CD4-positive, alpha-beta memory T cell (primary cell): Measurements from ENCODE around the gene TNFRSF14. TPM values are rescaled to one million over a fixed set of nuclear protein-coding genes. Genes with fewer than 3 reads are reported as not detected.

ENCODE experiments used
- CTCF ChIA-PET: fragments of 350-600 bp; sonication (Branson Sonifier 250); formaldehyde crosslinking; loops from one replicate; lab custom pipeline; 2021; ENCODE audit warnings: inconsistent platforms; ENCODE audit not compliant: partially characterized antibody; lab: Charles Lee
- POLR2A ChIA-PET: fragments of 350-600 bp; sonication (Branson Sonifier 250); formaldehyde crosslinking; loops from one replicate; lab custom pipeline; 2021; ENCODE audit not compliant: partially characterized antibody; lab: Charles Lee
- DNase-seq, 5 donors: peaks; one replicate each; pipeline versions ENCODE4 v3.0.0 to v3.0.0-alpha.2; 2020 to 2022; ENCODE audit warnings: mixed read lengths in 1 of 5
- H3K27ac ChIP-seq: one replicate; pipeline ENCODE4 v1.7.0; 2013; ENCODE audit warnings: low read depth, low read length
- H3K27me3 ChIP-seq: 2 replicates; pipeline ENCODE4 v1.7.0; 2013; ENCODE audit warnings: mild to moderate bottlenecking, low read length, moderate library complexity; ENCODE audit not compliant: insufficient read depth
- H3K36me3 ChIP-seq: 2 replicates; pipeline ENCODE4 v1.7.0; 2013; ENCODE audit warnings: mild to moderate bottlenecking, low read length, moderate library complexity; ENCODE audit not compliant: insufficient read depth
- H3K4me1 ChIP-seq: 2 replicates; pipeline ENCODE4 v1.7.0; 2013; ENCODE audit warnings: mild to moderate bottlenecking, low read length, moderate library complexity; ENCODE audit not compliant: insufficient read depth
- H3K4me3 ChIP-seq, 2 donors: one replicate each; pipeline ENCODE4 v1.7.0; 2013; ENCODE audit warnings: low read length in 2 of 2, mild to moderate bottlenecking in 1 of 2
- H3K9me3 ChIP-seq, 2 donors: one replicate each; pipeline ENCODE4 v1.7.0; 2013; ENCODE audit warnings: low read length in 2 of 2, control low read depth in 1 of 2; ENCODE audit not compliant: control insufficient read depth in 1 of 2
- H3K27ac Mint-ChIP-seq, 7 donors: one replicate each; pipeline ENCODE4 v1.8.0; 2020 to 2021; ENCODE audit warnings: mixed read lengths in 7 of 7, mild to moderate bottlenecking in 6 of 7, inconsistent platforms in 3 of 7, moderate library complexity in 3 of 7
- H3K27me3 Mint-ChIP-seq, 2 donors: one replicate each; pipeline ENCODE4 v1.8.0; 2020 to 2021; ENCODE audit warnings: mixed read lengths in 2 of 2
- H3K36me3 Mint-ChIP-seq, 2 donors: one replicate each; pipeline ENCODE4 v1.8.0; 2020 to 2021; ENCODE audit warnings: mixed read lengths in 2 of 2, inconsistent platforms in 1 of 2, mild to moderate bottlenecking in 1 of 2
- H3K4me1 Mint-ChIP-seq, 4 donors: one replicate each; pipeline ENCODE4 v1.8.0; 2020 to 2021; ENCODE audit warnings: mixed read lengths in 4 of 4, mild to moderate bottlenecking in 1 of 4
- H3K4me3 Mint-ChIP-seq, 8 donors: one replicate each; pipeline ENCODE4 v1.8.0; 2020 to 2021; ENCODE audit warnings: mixed read lengths in 8 of 8, mild to moderate bottlenecking in 7 of 8, moderate library complexity in 6 of 8, inconsistent platforms in 3 of 8
- H3K9me3 Mint-ChIP-seq, 8 donors: one replicate each; pipeline ENCODE4 v1.8.0; 2020 to 2021; ENCODE audit warnings: mixed read lengths in 8 of 8, mild to moderate bottlenecking in 5 of 8, inconsistent platforms in 3 of 8, moderate library complexity in 1 of 8
- intact Hi-C: fragments of 100-400 bp; cut with micrococcal nuclease; formaldehyde crosslinking; loops from one replicate; pipeline ENCODE4 v1.15.1; 2023
- polyA plus RNA-seq, 2 donors: library from polyadenylated mRNA; unstranded; fragments of 300-500 nt; fragmentation: Illumina TruSeq; gene quantifications; one replicate each; pipeline ENCODE4 v1.2.3, GENCODE V29; 2021
- total RNA-seq, 2 experiments: library from RNA; stranded (reverse); gene quantifications; one replicate each; pipeline ENCODE4 v1.2.3, GENCODE V29; 2021

The TNFRSF14 gene
- total and polyA plus RNA-seq, 4 experiments from 2014 or later: 59.6 to 173 (median 118) TPM

DNA sequence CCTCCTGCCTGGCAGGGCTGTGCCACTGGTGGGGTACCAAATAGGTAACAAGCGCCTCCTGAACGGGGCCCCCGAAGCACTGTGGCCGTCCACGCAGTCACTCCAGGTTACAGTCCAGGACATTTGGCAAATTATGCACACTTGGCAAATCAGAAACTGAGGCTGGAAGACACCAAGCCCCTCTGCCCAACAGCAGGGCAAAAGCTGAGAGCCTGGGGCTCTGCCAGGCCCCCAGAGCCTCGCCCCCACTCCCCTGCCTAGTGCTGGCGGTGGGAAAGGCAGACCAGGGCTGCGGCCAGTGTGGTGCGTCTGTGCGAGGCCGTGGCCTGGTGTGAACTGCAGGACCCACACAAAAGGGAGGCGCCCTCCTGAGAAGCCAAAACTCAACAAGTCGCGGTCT lies 39.2 kb upstream of the TNFRSF14 start:
- CTCF ChIA-PET: no interaction called here

DNA sequence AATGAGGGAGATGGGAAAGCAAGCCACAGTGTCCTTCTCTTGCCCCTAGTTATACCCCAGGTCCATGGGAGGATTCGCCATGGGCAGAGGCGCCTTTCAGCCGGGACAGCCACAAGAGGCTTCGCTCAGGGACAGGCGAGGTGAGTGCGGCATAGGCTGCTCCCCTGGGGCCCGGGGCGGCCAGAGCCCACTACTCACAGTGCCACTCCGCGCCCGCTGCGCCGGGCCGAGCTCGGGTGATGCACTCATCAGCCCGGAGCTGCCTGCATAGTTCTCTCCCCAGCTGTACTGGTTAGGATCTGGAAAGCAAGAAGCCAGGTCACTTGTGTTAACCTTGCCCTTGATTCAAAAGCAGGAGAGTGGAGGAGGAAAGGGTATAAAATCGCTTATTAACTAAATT lies 38.2 kb upstream of the TNFRSF14 start:
- no peak overlapping the region for H3K27ac ChIP-seq
- no peaks in the 10 kb centered on the region for H3K27me3 ChIP-seq
- peaks cover 18 to 51% of the 10 kb centered on the region in 2 donors for H3K36me3 Mint-ChIP-seq
- no peak for DNase-seq
- CTCF ChIA-PET: no interaction called here
- H3K36me3 ChIP-seq: peaks cover 89% of the 10 kb centered on the region
- no peaks in the 10 kb centered on the region for H3K27me3 Mint-ChIP-seq
- H3K4me3 Mint-ChIP-seq: no peak overlapping the region
- H3K9me3 Mint-ChIP-seq: no peaks in the 10 kb centered on the region
- intact Hi-C loops: no loop called here
- no peak overlapping the region for H3K4me3 ChIP-seq
- no peak overlapping the region for H3K27ac Mint-ChIP-seq
- H3K4me1 Mint-ChIP-seq: peaks cover 5 to 18% (median 8%) of the 10 kb centered on the region in 4 donors
- H3K4me1 ChIP-seq: peaks cover 8% of the 10 kb centered on the region
- H3K9me3 ChIP-seq: no peaks in the 10 kb centered on the region
- POLR2A ChIA-PET: interaction anchor here (1.0 kb wide), 2 partner anchors 15 to 102 kb away, joined by 3 read pairs; no protein-coding TSS in a partner anchor

More for the DNA sequence above, 39.2 kb upstream of the TNFRSF14 start:
- POLR2A ChIA-PET: no interaction called here
- intact Hi-C loops: no loop called here
- Mint-ChIP-seq H3K4me1 (peaks cover 0 to 8% (median 1%) of the 10 kb centered on the region in 4 donors), H3K9me3 (no peaks in the 10 kb centered on the region), H3K36me3 (peaks cover 13 to 52% of the 10 kb centered on the region in 2 donors), H3K27me3 (no peaks in the 10 kb centered on the region), H3K27ac (no peak overlapping the region), H3K4me3 (no peak overlapping the region)
- H3K27ac ChIP-seq: no peak overlapping the region
- H3K9me3 ChIP-seq: no peaks in the 10 kb centered on the region
- no peaks in the 10 kb centered on the region for H3K4me1 ChIP-seq
- no peaks in the 10 kb centered on the region for H3K27me3 ChIP-seq
- H3K36me3 ChIP-seq: peaks cover 90% of the 10 kb centered on the region
- DNase-seq: no peak
- no peak overlapping the region for H3K4me3 ChIP-seq

DNA sequence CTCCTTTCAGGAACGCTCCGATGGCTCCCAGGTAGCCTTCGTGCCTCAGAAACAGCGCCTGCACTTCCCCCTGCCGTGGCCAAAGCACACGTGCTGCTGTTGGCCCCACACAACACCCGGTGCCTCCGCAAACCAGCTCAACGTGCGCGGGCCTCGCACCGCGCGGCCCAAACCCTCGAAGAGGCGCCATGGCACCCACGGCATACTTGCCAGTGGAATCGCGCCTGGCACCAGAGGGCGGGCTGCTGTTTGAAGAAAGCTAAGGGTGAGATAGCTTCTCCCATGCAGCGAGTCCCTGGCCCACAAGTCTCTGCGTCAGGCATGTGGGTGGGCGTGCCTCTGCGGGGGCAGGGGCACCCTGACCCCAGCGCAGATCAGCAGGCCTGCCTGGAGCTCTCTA lies 37.6 kb upstream of the TNFRSF14 start:
- H3K36me3 Mint-ChIP-seq: peaks cover 18 to 50% of the 10 kb centered on the region in 2 donors
- H3K27me3 Mint-ChIP-seq: no peaks in the 10 kb centered on the region

DNA sequence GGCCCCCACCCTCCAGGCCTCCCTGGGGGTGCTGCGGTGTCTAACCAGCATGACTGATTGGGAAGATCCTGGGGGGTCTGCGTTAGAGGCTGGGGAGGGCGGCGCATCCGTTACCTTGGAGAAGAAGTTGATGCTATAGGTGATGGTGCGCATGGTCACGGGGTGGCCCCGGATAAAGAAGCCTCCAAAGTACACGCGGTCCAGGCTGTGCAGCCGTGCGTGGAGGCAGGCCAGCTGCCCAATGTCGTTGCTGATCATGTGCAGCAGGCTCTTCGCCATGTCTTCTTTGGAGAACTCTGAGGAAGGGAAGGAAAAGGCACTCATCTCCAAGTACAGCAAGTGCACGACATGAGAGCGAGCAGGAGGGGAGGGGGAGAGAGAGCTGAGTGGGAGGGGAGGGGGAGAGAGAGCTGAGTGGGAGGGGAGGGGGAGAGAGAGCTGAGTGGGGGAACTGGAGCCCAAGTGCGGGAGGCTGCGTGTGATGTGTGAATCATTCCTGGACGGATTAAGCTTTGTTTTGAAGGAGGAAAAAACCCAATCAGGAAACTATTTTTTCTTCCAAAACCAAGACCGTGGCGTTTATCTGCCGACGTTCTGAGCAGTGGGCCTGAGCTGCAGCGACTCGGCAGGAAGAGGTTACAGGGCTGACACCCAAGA lies 37.0 kb upstream of the TNFRSF14 start:
- Histone ChIP-seq H3K27me3 (no peaks in the 10 kb centered on the region), H3K4me1 (peaks cover 20% of the 10 kb centered on the region), H3K36me3 (peaks cover 77% of the 10 kb centered on the region), H3K27ac (no peak overlapping the region), H3K9me3 (no peaks in the 10 kb centered on the region), H3K4me3 (no peak overlapping the region)
- Mint-ChIP-seq H3K4me3 (no peak overlapping the region), H3K4me1 (peaks cover 16 to 30% (median 17%) of the 10 kb centered on the region in 4 donors), H3K27me3 (no peaks in the 10 kb centered on the region), H3K27ac (no peak overlapping the region), H3K9me3 (no peaks in the 10 kb centered on the region), H3K36me3 (peaks cover 18 to 49% of the 10 kb centered on the region in 2 donors)
- ChIA-PET CTCF (no interaction called here), POLR2A (interaction anchor here (1.2 to 1.6 kb wide), 2 partner anchors 10 to 28 kb away, joined by 3 to 7 read pairs; partner anchors contain the start of gene HES5)
- no peak for DNase-seq
- intact Hi-C loops: no loop called here

More for the DNA sequence above, 37.6 kb upstream of the TNFRSF14 start:
- Mint-ChIP-seq H3K9me3 (no peaks in the 10 kb centered on the region), H3K4me1 (peaks cover 11 to 24% (median 13%) of the 10 kb centered on the region in 4 donors), H3K27ac (no peak overlapping the region), H3K4me3 (no peak overlapping the region)
- POLR2A ChIA-PET: interaction anchor here (1.0 kb wide), 2 partner anchors 15 to 103 kb away, joined by 3 read pairs; no protein-coding TSS in a partner anchor
- Histone ChIP-seq H3K4me1 (peaks cover 14% of the 10 kb centered on the region), H3K9me3 (no peaks in the 10 kb centered on the region), H3K27ac (no peak overlapping the region), H3K36me3 (peaks cover 84% of the 10 kb centered on the region), H3K27me3 (no peaks in the 10 kb centered on the region), H3K4me3 (no peak overlapping the region)
- CTCF ChIA-PET: no interaction called here
- intact Hi-C loops: no loop called here
- DNase-seq: no peak

DNA sequence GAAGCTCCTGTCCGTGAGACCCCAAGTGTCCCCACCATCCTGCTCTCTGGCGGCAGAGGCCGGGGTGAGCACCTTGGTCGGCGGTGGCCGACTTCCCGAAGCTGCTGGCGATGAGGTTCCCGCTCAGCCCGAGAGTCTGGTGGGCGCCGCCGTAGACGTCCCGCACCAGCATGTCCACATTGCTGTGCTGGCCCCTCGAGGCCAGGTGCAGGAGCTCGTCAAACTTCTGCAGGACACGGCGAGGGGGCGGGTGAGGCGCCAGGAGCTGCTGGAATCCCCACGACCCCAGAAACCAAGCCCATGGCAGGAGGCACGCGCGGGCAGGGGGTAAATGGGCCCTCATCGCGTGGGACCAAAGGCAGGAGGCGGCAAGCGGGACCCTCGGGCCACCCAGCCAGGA lies 36.4 kb upstream of the TNFRSF14 start:
- H3K9me3 Mint-ChIP-seq: no peaks in the 10 kb centered on the region
- intact Hi-C loops: no loop called here

DNA sequence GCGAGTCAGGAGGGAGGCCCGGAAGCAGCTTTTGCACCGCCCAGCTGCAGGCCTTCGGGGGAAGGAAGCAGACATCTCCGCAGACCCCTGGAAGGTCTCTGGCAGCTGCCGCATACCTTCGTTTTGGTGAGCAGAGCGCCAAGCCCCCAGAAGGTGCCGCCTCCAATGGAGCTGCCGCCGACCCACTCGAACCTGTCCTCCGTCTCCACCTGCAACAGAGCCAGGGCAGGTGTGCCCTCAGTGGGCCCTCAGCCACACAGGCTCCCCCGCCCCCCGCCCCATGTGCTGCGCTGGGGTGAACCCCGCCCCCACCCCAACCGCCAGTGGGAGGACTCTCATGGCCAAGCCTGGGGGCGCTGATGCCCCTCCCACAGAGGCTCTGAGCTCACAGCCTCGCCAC lies 36.0 kb upstream of the TNFRSF14 start:
- POLR2A ChIA-PET: interaction anchor here (1.2 to 1.6 kb wide), 2 partner anchors 9 to 27 kb away, joined by 3 to 7 read pairs; partner anchors contain the start of gene HES5
- H3K9me3 Mint-ChIP-seq: no peaks in the 10 kb centered on the region
- no peak overlapping the region for H3K27ac Mint-ChIP-seq
- H3K4me3 Mint-ChIP-seq: no peak overlapping the region
- Histone ChIP-seq H3K4me3 (no peak overlapping the region), H3K27me3 (no peaks in the 10 kb centered on the region), H3K4me1 (peaks cover 30% of the 10 kb centered on the region), H3K27ac (no peak overlapping the region), H3K9me3 (no peaks in the 10 kb centered on the region), H3K36me3 (peaks cover 71% of the 10 kb centered on the region)
- H3K36me3 Mint-ChIP-seq: peaks cover 18 to 52% of the 10 kb centered on the region in 2 donors
- H3K4me1 Mint-ChIP-seq: peaks cover 25 to 41% (median 27%) of the 10 kb centered on the region in 4 donors
- CTCF ChIA-PET: no interaction called here
- no peaks in the 10 kb centered on the region for H3K27me3 Mint-ChIP-seq
- DNase-seq: no peak
- intact Hi-C loops: no loop called here

More for the DNA sequence above, 36.4 kb upstream of the TNFRSF14 start:
- no peaks in the 10 kb centered on the region for H3K27me3 ChIP-seq
- no peak overlapping the region for H3K4me3 Mint-ChIP-seq
- peaks cover 21 to 36% (median 22%) of the 10 kb centered on the region in 4 donors for H3K4me1 Mint-ChIP-seq
- no peak for DNase-seq
- no peak overlapping the region for H3K4me3 ChIP-seq
- peaks cover 26% of the 10 kb centered on the region for H3K4me1 ChIP-seq
- peaks cover 18 to 52% of the 10 kb centered on the region in 2 donors for H3K36me3 Mint-ChIP-seq
- no peaks in the 10 kb centered on the region for H3K27me3 Mint-ChIP-seq
- H3K36me3 ChIP-seq: peaks cover 75% of the 10 kb centered on the region
- no peak overlapping the region for H3K27ac ChIP-seq
- ChIA-PET POLR2A (interaction anchor here (1.2 to 1.6 kb wide), 2 partner anchors 10 to 28 kb away, joined by 3 to 7 read pairs; partner anchors contain the start of gene HES5), CTCF (no interaction called here)
- no peaks in the 10 kb centered on the region for H3K9me3 ChIP-seq
- H3K27ac Mint-ChIP-seq: no peak overlapping the region

DNA sequence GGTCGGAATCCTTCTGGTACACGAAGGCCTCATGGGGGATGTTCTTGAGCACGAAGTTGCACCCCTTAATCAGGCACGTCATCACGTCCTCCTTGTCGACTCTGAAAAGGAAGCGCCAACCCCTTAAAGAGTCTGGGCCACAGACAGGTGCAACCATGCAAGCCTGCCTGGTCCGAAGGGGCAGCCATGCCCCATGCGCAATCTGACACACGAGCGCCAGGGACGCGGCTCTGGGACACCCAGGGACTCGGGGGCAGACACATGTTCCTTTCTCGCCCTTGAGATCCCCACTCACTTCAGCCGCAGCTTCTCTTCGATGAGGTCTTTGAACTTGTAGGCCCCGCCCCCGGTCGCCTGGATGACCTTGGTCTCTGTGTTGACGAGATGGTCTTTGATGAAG lies 35.4 kb upstream of the TNFRSF14 start:
- POLR2A ChIA-PET: interaction anchor here (1.6 kb wide), 1 partner anchor 27 kb away, joined by 7 read pairs; no protein-coding TSS in a partner anchor

More for the DNA sequence above, 35.4 kb upstream of the TNFRSF14 start:
- Histone ChIP-seq H3K9me3 (no peaks in the 10 kb centered on the region), H3K27me3 (no peaks in the 10 kb centered on the region), H3K36me3 (peaks cover 67% of the 10 kb centered on the region), H3K27ac (no peak overlapping the region), H3K4me3 (no peak overlapping the region), H3K4me1 (peaks cover 36% of the 10 kb centered on the region)
- intact Hi-C loops: no loop called here
- H3K9me3 Mint-ChIP-seq: no peaks in the 10 kb centered on the region
- peaks cover 25 to 45% (median 29%) of the 10 kb centered on the region in 4 donors for H3K4me1 Mint-ChIP-seq
- H3K27ac Mint-ChIP-seq: no peak overlapping the region
- CTCF ChIA-PET: no interaction called here
- peaks cover 18 to 48% of the 10 kb centered on the region in 2 donors for H3K36me3 Mint-ChIP-seq
- no peak overlapping the region for H3K4me3 Mint-ChIP-seq
- no peak for DNase-seq
- H3K27me3 Mint-ChIP-seq: no peaks in the 10 kb centered on the region
